ENCODE measurements around the gene DNAJC27. TPM values are rescaled to one million over a fixed set of nuclear protein-coding genes. Genes with fewer than 3 reads are reported as not detected.

The DNAJC27 gene
- total RNA-seq, 2 donors from 2014 or later: 15.0 to 27.2 TPM

GRCh38 chr2:24918326-24919036 lies 53.3 kb downstream of the DNAJC27 start:
- DNase-seq (ENCODE audit: low spot score): no peak
- no peaks in the 10 kb centered on the region for H3K36me3 ChIP-seq
- peak overlapping the region; percentile 82 for H3K4me3 ChIP-seq
- no peak for ATAC-seq (ENCODE audit: insufficient number of reproducible peaks, low FRiP score, low read depth)
- H3K9me3 ChIP-seq: no peaks in the 10 kb centered on the region
- no peak overlapping the region for H3K27ac ChIP-seq
- H3K4me1 ChIP-seq (ENCODE audit: control insufficient read depth in 1 of 2, low read depth in 2 of 2): peaks cover 7 to 50% of the 10 kb centered on the region in 2 donors
- H3K27me3 ChIP-seq (replicated peaks; ENCODE audit: insufficient read depth): no peaks in the 10 kb centered on the region
- no peak for TF ChIP-seq CTCF (IDR thresholded peaks at IDR 0.05)

- Histone ChIP-seq H3K9me3 (no peaks in the 10 kb centered on the region), H3K4me1 (ENCODE audit: control insufficient read depth in 1 of 2, low read depth in 2 of 2) (peaks cover 7 to 52% of the 10 kb centered on the region in 2 donors)
- no peak for DNase-seq (ENCODE audit: low spot score)
Observed at GRCh38 chr2:24917731-24918325, 53.9 kb downstream of the DNAJC27 start.

GRCh38 chr2:24917086-24917485 lies 54.7 kb downstream of the DNAJC27 start:
- no peak for TF ChIP-seq CTCF (IDR thresholded peaks at IDR 0.05)
- no peak for ATAC-seq (ENCODE audit: insufficient number of reproducible peaks, low FRiP score, low read depth)
- Histone ChIP-seq H3K9me3 (no peaks in the 10 kb centered on the region), H3K27ac (no peak overlapping the region), H3K36me3 (no peaks in the 10 kb centered on the region), H3K4me1 (ENCODE audit: control insufficient read depth in 1 of 2, low read depth in 2 of 2) (peaks cover 7 to 52% of the 10 kb centered on the region in 2 donors), H3K4me3 (no peak overlapping the region), H3K27me3 (replicated peaks; ENCODE audit: insufficient read depth) (no peaks in the 10 kb centered on the region)
- DNase-seq (ENCODE audit: low spot score): no peak

More at GRCh38 chr2:24917731-24918325, 53.9 kb downstream of the DNAJC27 start:
- Histone ChIP-seq H3K36me3 (no peaks in the 10 kb centered on the region), H3K27ac (no peak overlapping the region), H3K4me3 (peak overlapping the region; percentile 9), H3K27me3 (replicated peaks; ENCODE audit: insufficient read depth) (no peaks in the 10 kb centered on the region)
- TF ChIP-seq CTCF (IDR thresholded peaks at IDR 0.05): no peak
- ATAC-seq (ENCODE audit: insufficient number of reproducible peaks, low FRiP score, low read depth): no peak

GRCh38 chr2:24915796-24916195 lies 56.0 kb downstream of the DNAJC27 start:
- Histone ChIP-seq H3K27ac (no peak overlapping the region), H3K9me3 (no peaks in the 10 kb centered on the region), H3K4me1 (ENCODE audit: control insufficient read depth in 1 of 2, low read depth in 2 of 2) (peaks cover 7 to 52% of the 10 kb centered on the region in 2 donors), H3K27me3 (replicated peaks; ENCODE audit: insufficient read depth) (no peaks in the 10 kb centered on the region), H3K4me3 (no peak overlapping the region), H3K36me3 (no peaks in the 10 kb centered on the region)
- ATAC-seq (ENCODE audit: insufficient number of reproducible peaks, low FRiP score, low read depth): no peak
- DNase-seq (ENCODE audit: low spot score): no peak
- no peak for TF ChIP-seq CTCF (IDR thresholded peaks at IDR 0.05)

GRCh38 chr2:24915175-24915574 lies 56.6 kb downstream of the DNAJC27 start:
- Histone ChIP-seq H3K4me3 (no peak overlapping the region), H3K9me3 (no peaks in the 10 kb centered on the region)
- DNase-seq (ENCODE audit: low spot score): no peak

More at GRCh38 chr2:24915175-24915574, 56.6 kb downstream of the DNAJC27 start:
- ATAC-seq (ENCODE audit: insufficient number of reproducible peaks, low FRiP score, low read depth): no peak
- Histone ChIP-seq H3K36me3 (no peaks in the 10 kb centered on the region), H3K4me1 (ENCODE audit: control insufficient read depth in 1 of 2, low read depth in 2 of 2) (peaks cover 7 to 52% of the 10 kb centered on the region in 2 donors), H3K27ac (no peak overlapping the region), H3K27me3 (replicated peaks; ENCODE audit: insufficient read depth) (no peaks in the 10 kb centered on the region)
- no peak for TF ChIP-seq CTCF (IDR thresholded peaks at IDR 0.05)

Data from thoracic aorta (tissue), 2 donors.